ENCODE results near the gene SHROOM3.

SHROOM3 gene

DNA sequence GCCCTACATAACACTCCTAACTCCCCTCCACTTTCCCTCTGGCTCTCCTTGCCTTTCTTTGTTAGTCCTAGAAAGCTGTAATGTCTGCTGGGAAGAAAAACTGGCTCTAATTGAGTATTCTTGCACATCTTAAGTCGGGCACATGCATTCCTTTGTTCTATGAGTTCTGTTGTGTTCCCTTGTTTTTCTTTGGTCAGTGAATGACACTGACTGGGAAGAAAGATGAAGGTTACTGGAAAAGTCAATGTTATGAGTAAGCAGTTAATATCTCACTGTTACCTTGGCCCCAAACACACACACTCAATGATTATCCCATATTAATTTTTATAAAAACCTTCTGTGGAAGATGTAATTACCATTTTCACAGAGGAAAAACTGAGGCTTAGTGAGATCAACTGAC lies 247.0 kb downstream of the SHROOM3 start:
- H3K36me3 ChIP-seq (ENCODE audit: control insufficient read depth, insufficient read depth, low read length): no peaks in the 10 kb centered on the region

DNA sequence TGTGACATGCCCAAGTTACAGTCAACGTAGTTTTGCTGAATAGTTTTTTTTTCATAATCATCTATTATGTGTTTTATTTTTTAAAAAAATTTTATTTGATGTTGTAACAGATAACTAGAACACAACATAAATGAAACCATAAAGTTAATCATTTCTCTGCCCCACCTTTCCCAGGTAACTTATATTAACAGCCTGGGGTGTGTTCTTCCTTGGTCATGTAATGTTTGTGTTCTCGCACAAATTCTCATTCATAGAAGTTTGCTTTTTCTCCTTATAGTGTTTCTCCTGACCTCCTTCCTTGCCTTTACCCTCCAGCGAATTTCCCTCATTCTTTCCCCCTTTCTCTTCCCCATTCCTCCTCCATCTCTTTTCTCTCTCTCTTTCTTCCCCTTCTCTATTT lies 248.1 kb downstream of the SHROOM3 start:
- WGBS, 2 experiments (ENCODE audit: insufficient coverage in 2 of 2): 91 to 100% methylated on average over 2 of the region's 3 CpGs
- no peaks in the 10 kb centered on the region for H3K36me3 ChIP-seq (ENCODE audit: control insufficient read depth, insufficient read depth, low read length)
- H3K27ac ChIP-seq (ENCODE audit: low read depth, low read length, severe bottlenecking): no peak overlapping the region
- no peak overlapping the region for H3K4me3 ChIP-seq (ENCODE audit: extremely low read depth, insufficient read depth, low read length, poor library complexity, severe bottlenecking)
- peaks cover 8% of the 10 kb centered on the region for H3K4me1 ChIP-seq (ENCODE audit: control insufficient read depth, insufficient read depth, low read length, poor library complexity, severe bottlenecking)
- H3K9me3 ChIP-seq (ENCODE audit: control insufficient read depth, low read length): no peaks in the 10 kb centered on the region

More for the DNA sequence above, 247.0 kb downstream of the SHROOM3 start:
- H3K9me3 ChIP-seq (ENCODE audit: control insufficient read depth, low read length): no peaks in the 10 kb centered on the region
- H3K27ac ChIP-seq (ENCODE audit: low read depth, low read length, severe bottlenecking): no peak overlapping the region
- no peaks in the 10 kb centered on the region for H3K4me1 ChIP-seq (ENCODE audit: control insufficient read depth, insufficient read depth, low read length, poor library complexity, severe bottlenecking)
- H3K4me3 ChIP-seq (ENCODE audit: extremely low read depth, insufficient read depth, low read length, poor library complexity, severe bottlenecking): no peak overlapping the region
- 80 to 100% methylated on average over 1 of the region's 1 CpG for WGBS, 2 experiments (ENCODE audit: insufficient coverage in 2 of 2)

DNA sequence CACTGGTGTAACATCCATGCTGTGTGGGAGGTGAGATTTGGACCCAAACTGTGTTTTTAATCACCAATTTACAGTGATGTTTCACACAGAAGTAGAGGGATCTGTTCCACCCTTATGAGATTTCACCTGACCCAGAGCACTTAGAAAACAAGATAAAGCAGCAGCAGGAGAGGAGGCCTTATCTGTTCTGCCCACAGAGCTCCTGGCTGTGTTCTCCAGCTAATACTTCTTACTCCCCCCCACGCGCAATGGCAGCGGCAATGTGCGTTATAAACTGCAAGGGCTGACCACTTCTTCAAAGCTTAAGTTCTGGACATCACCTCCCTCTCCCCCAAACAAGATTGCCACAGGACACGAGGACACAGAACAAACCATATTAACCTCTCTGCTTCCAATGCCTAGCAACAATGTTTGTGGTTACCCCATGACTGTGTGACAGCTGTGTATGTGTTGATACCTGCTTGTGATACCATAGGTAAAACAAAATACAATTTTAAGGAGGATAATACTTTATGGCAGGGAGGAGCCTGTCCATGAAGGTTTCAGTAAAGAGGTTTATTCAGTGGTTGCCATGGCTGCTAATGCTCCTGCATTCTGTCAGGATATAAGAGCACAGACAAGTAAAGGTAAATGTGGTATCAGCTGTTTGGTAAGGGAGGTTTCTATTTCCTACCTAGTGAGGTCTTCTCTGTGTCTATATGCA lies 252.9 kb downstream of the SHROOM3 start:
- no peak overlapping the region for H3K4me3 ChIP-seq (ENCODE audit: extremely low read depth, insufficient read depth, low read length, poor library complexity, severe bottlenecking)
- peaks cover 18% of the 10 kb centered on the region for H3K4me1 ChIP-seq (ENCODE audit: control insufficient read depth, insufficient read depth, low read length, poor library complexity, severe bottlenecking)
- H3K36me3 ChIP-seq (ENCODE audit: control insufficient read depth, insufficient read depth, low read length): peaks cover 9% of the 10 kb centered on the region
- WGBS, 2 experiments (ENCODE audit: insufficient coverage in 2 of 2): 61 to 71% methylated on average over 4 of the region's 5 CpGs
- H3K9me3 ChIP-seq (ENCODE audit: control insufficient read depth, low read length): no peaks in the 10 kb centered on the region
- no peak overlapping the region for H3K27ac ChIP-seq (ENCODE audit: low read depth, low read length, severe bottlenecking)

- peak overlapping the region; percentile 68 for H3K4me3 ChIP-seq (ENCODE audit: extremely low read depth, insufficient read depth, low read length, poor library complexity, severe bottlenecking)
- peaks cover 21% of the 10 kb centered on the region for H3K4me1 ChIP-seq (ENCODE audit: control insufficient read depth, insufficient read depth, low read length, poor library complexity, severe bottlenecking)
- WGBS, 2 experiments (ENCODE audit: insufficient coverage in 2 of 2): 3% methylated on average over 6 of the region's 13 CpGs
- H3K27ac ChIP-seq (ENCODE audit: low read depth, low read length, severe bottlenecking): no peak overlapping the region
- peaks cover 9% of the 10 kb centered on the region for H3K36me3 ChIP-seq (ENCODE audit: control insufficient read depth, insufficient read depth, low read length)
- H3K9me3 ChIP-seq (ENCODE audit: control insufficient read depth, low read length): no peaks in the 10 kb centered on the region
Observed at GRCh38 chr4:76688619-76689144, 253.7 kb downstream of the SHROOM3 start.

DNA sequence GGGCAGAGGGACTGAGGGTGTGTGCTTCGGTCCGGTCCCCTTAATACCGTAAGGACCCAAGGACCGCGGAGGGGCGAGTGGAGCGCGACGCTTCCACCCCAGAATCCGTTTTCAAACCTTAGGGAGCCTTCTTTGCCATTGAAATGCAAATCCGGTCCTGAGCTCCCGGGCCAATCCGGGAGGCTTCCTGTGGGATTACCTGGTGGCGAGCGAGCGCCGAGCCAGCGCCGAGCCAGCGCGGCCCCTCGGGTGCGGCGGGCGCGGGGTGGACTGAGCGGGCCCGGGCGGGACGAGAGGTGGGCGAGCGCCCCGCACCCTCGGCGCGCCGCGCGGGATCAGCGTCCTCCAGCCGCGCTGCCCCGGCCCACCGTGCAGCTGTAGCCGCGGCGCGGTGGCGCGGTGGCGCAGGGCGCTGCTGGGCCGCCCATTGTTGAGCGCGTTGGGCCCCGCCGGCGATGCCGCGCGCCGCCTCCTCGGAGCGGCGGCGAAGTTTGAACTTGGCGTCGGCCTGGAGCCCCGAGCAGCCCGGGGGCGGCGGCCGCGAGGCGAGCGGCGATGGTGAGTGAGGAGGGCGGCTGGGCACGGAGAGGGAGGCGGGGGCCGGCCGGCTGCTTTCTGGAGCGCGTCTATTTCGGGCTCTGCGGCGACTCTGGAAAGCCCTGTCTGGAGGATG lies 254.3 kb downstream of the SHROOM3 start:
- 0% methylated on average over 58 to 72 of the region's 87 CpGs for WGBS, 2 experiments (ENCODE audit: insufficient coverage in 2 of 2)
- peak overlapping the region; percentile 60 for H3K27ac ChIP-seq (ENCODE audit: low read depth, low read length, severe bottlenecking)
- H3K4me1 ChIP-seq (ENCODE audit: control insufficient read depth, insufficient read depth, low read length, poor library complexity, severe bottlenecking): peaks cover 27% of the 10 kb centered on the region
- H3K4me3 ChIP-seq (ENCODE audit: extremely low read depth, insufficient read depth, low read length, poor library complexity, severe bottlenecking): peak overlapping the region; percentile 68
- H3K36me3 ChIP-seq (ENCODE audit: control insufficient read depth, insufficient read depth, low read length): peaks cover 9% of the 10 kb centered on the region
- H3K9me3 ChIP-seq (ENCODE audit: control insufficient read depth, low read length): no peaks in the 10 kb centered on the region

- H3K36me3 ChIP-seq (ENCODE audit: control insufficient read depth, insufficient read depth, low read length): peaks cover 9% of the 10 kb centered on the region
- 0% methylated on average over 2 of the region's 12 CpGs for WGBS, 2 experiments (ENCODE audit: insufficient coverage in 2 of 2)
- H3K4me3 ChIP-seq (ENCODE audit: extremely low read depth, insufficient read depth, low read length, poor library complexity, severe bottlenecking): peak overlapping the region; percentile 68
- H3K27ac ChIP-seq (ENCODE audit: low read depth, low read length, severe bottlenecking): no peak overlapping the region
- peaks cover 34% of the 10 kb centered on the region for H3K4me1 ChIP-seq (ENCODE audit: control insufficient read depth, insufficient read depth, low read length, poor library complexity, severe bottlenecking)
- no peaks in the 10 kb centered on the region for H3K9me3 ChIP-seq (ENCODE audit: control insufficient read depth, low read length)
Observed at GRCh38 chr4:76690011-76690905, 255.2 kb downstream of the SHROOM3 start.

DNA sequence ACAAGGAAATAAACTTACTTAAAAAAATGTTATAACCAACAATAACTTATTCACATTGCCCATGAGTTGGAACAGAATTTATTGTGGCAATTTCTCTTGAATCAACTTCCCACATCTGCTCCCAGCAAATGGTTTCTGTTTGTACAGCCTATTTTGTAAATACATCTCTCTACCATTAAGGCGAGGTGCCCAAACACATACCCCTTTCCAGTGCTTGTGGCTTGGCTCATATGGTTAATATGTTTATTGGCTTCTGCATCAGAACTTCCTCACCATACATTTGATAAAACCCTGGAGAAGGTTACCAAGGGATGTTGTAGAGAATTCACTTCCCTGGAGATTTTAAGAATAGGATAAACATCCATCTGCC lies 255.9 kb downstream of the SHROOM3 start:
- no CpG with 5 or more reads among the region's 1 CpG for WGBS, 2 experiments (ENCODE audit: insufficient coverage in 2 of 2)
- Histone ChIP-seq H3K27ac (ENCODE audit: low read depth, low read length, severe bottlenecking) (no peak overlapping the region), H3K4me3 (ENCODE audit: extremely low read depth, insufficient read depth, low read length, poor library complexity, severe bottlenecking) (peak overlapping the region; percentile 68), H3K4me1 (ENCODE audit: control insufficient read depth, insufficient read depth, low read length, poor library complexity, severe bottlenecking) (peaks cover 40% of the 10 kb centered on the region), H3K36me3 (ENCODE audit: control insufficient read depth, insufficient read depth, low read length) (peaks cover 9% of the 10 kb centered on the region), H3K9me3 (ENCODE audit: control insufficient read depth, low read length) (no peaks in the 10 kb centered on the region)

DNA sequence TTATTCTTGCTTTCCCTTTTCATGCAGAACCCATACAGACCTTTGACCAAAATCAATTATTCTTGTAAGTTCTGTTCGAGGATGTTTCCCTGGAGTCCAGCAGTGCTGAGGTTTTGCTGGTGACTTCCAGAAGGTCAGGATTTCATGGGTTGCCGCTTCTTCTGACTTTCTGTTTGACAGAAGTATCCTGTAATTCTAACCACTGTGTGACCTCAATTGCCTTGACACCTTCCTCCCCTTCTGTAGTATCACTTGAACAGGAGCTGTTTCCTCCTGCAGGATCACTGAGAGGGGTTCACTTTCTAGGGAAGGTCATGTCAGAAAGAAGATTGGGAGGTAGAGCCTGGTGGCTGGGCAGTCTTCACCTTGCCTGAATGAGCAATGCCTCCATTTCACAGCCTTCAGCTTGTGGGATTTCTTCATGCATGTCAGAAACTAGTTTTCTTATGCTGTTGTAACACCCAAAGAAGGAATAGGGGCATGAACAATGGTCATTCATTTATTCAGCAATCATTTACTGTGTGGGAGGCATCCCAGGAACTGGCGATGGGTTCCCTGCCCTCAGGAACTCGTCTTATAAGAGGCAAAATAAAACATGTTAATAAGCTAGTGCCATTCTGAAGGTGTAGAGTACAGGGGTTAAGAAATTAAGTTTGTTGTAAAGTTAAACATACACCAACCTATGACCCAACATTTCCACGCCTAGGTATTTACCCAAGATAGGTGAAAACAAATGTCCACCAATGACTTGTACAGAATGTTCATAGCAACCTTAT lies 257.0 kb downstream of the SHROOM3 start:
- Histone ChIP-seq H3K9me3 (ENCODE audit: control insufficient read depth, low read length) (no peaks in the 10 kb centered on the region), H3K27ac (ENCODE audit: low read depth, low read length, severe bottlenecking) (no peak overlapping the region), H3K4me3 (ENCODE audit: extremely low read depth, insufficient read depth, low read length, poor library complexity, severe bottlenecking) (no peak overlapping the region), H3K4me1 (ENCODE audit: control insufficient read depth, insufficient read depth, low read length, poor library complexity, severe bottlenecking) (peaks cover 50% of the 10 kb centered on the region), H3K36me3 (ENCODE audit: control insufficient read depth, insufficient read depth, low read length) (peaks cover 9% of the 10 kb centered on the region)
- 85 to 88% methylated on average over 2 to 3 of the region's 5 CpGs for WGBS, 2 experiments (ENCODE audit: insufficient coverage in 2 of 2)

DNA sequence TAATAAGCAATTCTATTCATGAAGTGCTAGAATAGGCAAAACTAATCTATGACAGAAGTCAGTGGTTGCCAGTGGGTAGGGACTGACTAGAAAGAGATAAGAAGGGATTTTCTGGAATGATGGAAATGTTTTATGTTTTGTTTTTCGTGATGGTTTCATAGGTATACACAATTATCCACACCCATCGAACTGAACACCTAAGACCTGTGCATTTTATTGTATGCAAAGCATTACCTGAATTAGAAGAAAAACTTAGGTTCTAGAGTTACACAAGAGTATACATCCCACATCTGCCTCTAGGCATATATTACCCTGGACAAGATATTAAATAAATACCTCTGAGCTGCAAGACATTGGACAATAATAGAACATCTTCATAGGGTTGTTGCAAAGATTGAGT lies 257.7 kb downstream of the SHROOM3 start:
- no CpG with 5 or more reads among the region's 2 CpGs for WGBS, 2 experiments (ENCODE audit: insufficient coverage in 2 of 2)
- peaks cover 9% of the 10 kb centered on the region for H3K36me3 ChIP-seq (ENCODE audit: control insufficient read depth, insufficient read depth, low read length)

GRCh38 chr4:76694056-76694455 lies 259.0 kb downstream of the SHROOM3 start:
- Histone ChIP-seq H3K27ac (ENCODE audit: low read depth, low read length, severe bottlenecking) (no peak overlapping the region), H3K36me3 (ENCODE audit: control insufficient read depth, insufficient read depth, low read length) (peaks cover 9% of the 10 kb centered on the region), H3K9me3 (ENCODE audit: control insufficient read depth, low read length) (no peaks in the 10 kb centered on the region), H3K4me3 (ENCODE audit: extremely low read depth, insufficient read depth, low read length, poor library complexity, severe bottlenecking) (no peak overlapping the region), H3K4me1 (ENCODE audit: control insufficient read depth, insufficient read depth, low read length, poor library complexity, severe bottlenecking) (peaks cover 46% of the 10 kb centered on the region)
- 100% methylated on average over 1 of the region's 1 CpG; no CpG with 5 or more reads in 1 of the 2 experiments for WGBS, 2 experiments (ENCODE audit: insufficient coverage in 2 of 2)

More for the DNA sequence above, 257.7 kb downstream of the SHROOM3 start:
- H3K9me3 ChIP-seq (ENCODE audit: control insufficient read depth, low read length): no peaks in the 10 kb centered on the region
- H3K4me1 ChIP-seq (ENCODE audit: control insufficient read depth, insufficient read depth, low read length, poor library complexity, severe bottlenecking): peaks cover 53% of the 10 kb centered on the region
- no peak overlapping the region for H3K4me3 ChIP-seq (ENCODE audit: extremely low read depth, insufficient read depth, low read length, poor library complexity, severe bottlenecking)
- H3K27ac ChIP-seq (ENCODE audit: low read depth, low read length, severe bottlenecking): no peak overlapping the region
